ENCODE measurements around the gene IGLL5.
A peak's percentile ranks its signal among the peaks of the same experiment; 100 is the strongest.

IGLL5 gene

GRCh38 chr22:22887621-22888503, at the start of gene IGLL5:
Gene IGLL5, plus strand, starts transcription at chr22:22887816. Its CDS starts 238 bp downstream, at chr22:22888054.
- DNase-seq (ENCODE audit: low read depth in 3 of 3): no peak

- no peak for DNase-seq (ENCODE audit: low read depth in 3 of 3)
Measured at GRCh38 chr22:22838148-22838786, 49.3 kb upstream of the IGLL5 start.

- DNase-seq (ENCODE audit: low read depth in 3 of 3): no peak
Measured at GRCh38 chr22:22839570-22840314, 47.9 kb upstream of the IGLL5 start.

DNA sequence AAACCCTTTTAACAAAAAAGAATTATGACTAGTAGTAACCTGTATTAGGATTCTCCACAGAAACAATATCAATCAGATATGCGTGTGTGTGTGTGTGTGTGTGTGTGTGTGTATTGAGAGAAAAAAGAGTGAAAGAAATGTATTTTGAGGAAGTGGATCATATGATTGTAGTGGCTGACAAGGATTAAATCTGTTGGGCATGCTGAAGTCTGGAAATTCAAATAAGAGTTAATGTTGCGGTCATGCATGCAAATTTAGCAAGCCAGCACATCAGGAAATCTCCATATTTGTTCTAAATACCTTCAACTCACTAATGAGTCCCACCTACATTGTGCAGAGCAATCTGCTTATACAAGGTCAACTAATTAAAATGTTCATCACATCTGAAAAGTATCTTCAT, 46.8 kb upstream of the IGLL5 start:
- no peak for DNase-seq (ENCODE audit: low read depth in 3 of 3)

DNA sequence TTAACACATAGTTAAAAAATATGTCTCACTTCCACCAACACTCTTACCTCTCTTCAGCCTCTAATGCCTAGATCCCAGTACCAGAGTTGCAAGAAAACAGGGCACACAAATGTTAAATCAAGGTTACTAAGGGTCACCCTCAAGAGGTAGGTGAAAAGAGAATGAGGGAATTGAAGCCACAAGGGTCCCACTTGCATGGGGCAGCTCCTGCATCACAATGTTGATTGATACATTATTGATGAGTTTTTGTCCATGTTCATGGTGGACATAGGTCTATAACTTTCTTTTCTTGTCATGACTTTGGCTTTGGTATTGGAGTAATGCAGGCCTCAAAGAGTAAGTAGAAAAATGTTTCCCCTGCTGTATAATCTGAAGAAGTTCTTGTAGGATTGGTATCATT, 46.0 kb upstream of the IGLL5 start:
- DNase-seq (ENCODE audit: low read depth in 3 of 3): no peak

DNA sequence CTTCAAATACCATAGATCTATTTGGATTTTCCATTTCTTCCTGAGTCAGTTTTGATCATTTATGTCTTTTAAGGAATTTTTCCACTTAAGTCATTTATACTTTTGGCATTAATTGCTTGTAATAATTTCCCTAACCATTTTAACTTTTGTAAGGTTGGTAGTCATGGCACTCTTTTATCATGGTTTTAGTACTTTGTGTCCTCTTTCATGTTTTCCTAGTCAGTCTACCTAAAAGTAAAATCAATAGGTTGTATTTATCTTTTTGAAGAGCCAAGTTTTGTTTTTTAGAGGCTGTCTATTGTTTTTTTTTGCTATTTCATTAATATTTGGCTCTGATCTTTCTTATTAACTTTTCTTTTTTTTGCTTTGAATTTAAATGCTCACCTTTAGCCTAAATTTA, 45.5 kb upstream of the IGLL5 start:
- DNase-seq (ENCODE audit: low read depth in 3 of 3): no peak

DNA sequence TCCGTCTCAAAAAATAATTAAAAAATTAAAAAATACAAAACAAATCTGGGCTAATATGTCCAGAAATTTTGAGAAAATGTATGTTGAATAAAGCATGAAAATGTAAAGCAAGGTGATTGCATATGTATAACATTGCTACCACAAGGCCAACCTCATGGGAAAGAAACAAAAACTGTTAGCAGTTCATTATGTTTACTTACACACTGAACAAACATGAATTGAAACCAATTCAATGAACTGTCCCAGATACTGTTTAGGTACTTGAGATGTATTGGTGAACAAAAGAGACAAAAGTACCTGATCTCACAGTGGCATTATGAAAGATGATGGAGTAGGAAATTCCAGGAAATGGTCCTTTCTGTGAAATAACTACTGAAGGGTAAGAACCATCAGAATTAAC, 43.8 kb upstream of the IGLL5 start:
- no peak for DNase-seq (ENCODE audit: low read depth in 3 of 3)

DNA sequence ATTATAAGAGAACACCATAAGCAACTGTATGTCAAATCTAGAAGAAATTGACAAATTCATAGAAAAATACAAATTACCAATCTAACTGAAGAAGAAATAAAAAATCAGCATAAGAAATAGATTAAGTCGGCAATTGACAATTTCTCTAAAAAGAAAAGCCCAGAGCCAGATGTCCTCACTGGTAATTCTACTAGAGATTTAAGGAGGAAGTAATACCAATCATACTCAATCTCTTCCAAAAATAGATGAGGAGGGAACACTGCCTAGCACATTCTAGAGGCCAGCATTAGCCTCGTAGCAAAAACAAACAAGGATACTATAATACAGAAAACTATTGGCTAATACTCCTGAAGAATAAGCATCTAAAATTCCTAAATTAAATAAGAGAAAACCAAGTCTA, 40.4 kb upstream of the IGLL5 start:
- no peak for DNase-seq (ENCODE audit: low read depth in 3 of 3)

DNA sequence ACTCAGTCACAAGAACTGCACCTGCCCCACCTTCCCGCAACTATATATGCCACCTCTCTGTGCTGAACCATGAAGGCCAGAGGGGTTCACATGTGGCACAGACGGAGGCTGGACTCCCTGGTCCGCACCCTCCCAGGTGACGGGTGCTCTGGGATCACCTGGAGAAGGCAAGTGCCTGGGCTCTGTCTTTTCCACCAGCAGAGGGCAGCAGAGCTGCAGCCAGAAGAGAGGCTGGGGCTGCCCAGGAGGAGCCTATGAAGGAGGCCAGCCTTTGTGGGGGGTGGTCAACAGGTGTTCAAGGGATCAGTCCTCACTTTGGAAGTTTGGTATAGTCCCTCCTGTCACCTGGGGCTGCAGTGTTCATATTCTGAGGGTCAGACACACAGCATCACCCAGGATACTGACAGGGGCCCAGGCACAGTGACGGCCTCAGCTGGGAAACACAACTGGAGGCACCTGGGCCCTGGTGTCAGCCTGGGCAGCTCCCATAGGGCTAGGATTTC, 39.2 kb upstream of the IGLL5 start:
- DNase-seq (ENCODE audit: low read depth in 3 of 3): peak; percentile 50 to 70 (median 55)

DNA sequence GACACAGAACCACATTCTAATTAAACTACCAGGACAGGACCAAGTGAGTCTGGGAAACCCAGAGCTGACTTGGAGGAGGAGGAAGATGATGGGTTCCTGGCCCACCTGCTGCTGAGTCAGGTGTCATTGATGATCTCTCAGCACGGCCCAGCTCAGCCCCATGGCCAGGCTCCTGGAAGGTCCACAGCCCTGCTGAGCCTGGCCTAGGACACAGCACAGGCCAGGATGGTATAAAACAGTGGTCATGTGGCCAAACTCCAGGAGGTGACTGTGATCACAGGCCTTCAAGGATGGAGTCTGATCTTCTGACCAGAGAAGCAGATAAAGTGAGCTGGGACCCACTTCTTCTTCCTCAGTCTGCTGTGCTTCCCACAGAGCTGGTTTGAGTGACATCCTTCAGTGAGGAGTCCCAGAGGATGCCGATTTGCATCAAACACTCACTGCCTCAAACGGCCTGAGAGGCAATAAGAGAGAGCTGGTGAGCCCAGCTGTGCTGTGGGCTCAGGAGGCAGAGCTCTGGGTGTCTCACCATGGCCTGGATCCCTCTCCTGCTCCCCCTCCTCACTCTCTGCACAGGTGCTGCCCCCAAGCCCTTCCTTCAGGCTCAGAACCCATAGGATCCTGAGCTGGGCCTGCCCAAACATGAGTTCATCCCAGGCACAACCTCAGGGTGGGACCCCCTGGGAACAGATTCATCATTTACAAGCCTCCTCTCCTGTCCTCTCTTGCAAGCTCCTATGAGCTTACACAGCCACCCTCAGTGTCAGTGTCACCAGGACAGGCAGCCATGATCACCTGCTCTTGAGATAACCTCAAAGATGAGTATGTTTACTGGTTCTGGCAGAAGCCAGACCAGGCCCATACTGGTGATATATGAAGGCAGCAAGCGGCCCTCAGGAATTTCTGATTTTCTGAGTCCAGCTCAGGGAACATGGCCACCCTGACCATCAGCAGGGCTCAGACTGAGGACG, 37.7 kb upstream of the IGLL5 start:
- no peak for DNase-seq (ENCODE audit: low read depth in 3 of 3)

DNA sequence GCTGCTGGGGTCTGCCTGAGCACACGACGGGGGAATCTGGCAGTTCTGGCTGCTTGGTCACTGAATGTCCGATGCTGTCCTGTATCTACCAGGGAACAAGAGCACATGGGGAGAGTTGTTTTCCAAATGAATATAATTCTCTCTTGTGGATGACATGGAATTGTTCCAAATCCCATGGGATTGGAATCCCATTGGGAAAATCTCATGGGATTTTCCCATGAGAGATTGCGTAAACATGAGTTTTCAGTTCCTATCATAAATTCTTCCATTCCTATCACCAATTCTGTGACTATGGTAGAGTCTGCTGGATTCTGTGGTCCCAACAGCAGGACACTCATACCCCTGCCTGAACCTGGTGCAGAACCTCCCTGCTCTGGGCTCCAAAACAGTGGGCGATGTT, 35.6 kb upstream of the IGLL5 start:
- DNase-seq (ENCODE audit: low read depth in 3 of 3): no peak

GRCh38 chr22:22853713-22854112, 33.9 kb upstream of the IGLL5 start:
- no peak for DNase-seq (ENCODE audit: low read depth in 3 of 3)

GRCh38 chr22:22854466-22854865, 33.1 kb upstream of the IGLL5 start:
- no peak for DNase-seq (ENCODE audit: low read depth in 3 of 3)

DNA sequence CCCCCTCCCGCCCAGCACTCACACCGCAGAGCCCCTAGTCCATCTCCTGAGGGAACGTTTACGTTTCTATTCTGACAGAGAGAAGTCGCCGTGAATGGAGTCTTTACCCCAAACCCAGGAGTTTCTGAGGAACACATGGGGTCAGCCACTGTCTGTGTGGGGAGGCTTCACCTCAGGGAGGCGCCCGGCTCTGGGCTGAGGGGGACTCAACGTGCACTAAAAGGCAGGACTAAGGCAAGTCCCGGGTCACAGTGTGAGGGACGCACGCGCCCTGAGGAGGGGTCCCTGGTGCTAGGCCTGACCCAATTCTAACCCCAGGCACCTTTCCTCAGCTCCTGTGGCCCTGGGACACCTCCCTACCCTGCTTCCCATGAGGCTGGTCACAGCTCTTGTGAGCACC, 32.5 kb upstream of the IGLL5 start:
- no peak for DNase-seq (ENCODE audit: low read depth in 3 of 3)

GRCh38 chr22:22855617-22856308, 31.9 kb upstream of the IGLL5 start:
- peak in 1 of 3 experiments; percentile 32 for DNase-seq (ENCODE audit: low read depth in 3 of 3)

GRCh38 chr22:22856364-22856763, 31.3 kb upstream of the IGLL5 start:
- DNase-seq (ENCODE audit: low read depth in 3 of 3): no peak

DNA sequence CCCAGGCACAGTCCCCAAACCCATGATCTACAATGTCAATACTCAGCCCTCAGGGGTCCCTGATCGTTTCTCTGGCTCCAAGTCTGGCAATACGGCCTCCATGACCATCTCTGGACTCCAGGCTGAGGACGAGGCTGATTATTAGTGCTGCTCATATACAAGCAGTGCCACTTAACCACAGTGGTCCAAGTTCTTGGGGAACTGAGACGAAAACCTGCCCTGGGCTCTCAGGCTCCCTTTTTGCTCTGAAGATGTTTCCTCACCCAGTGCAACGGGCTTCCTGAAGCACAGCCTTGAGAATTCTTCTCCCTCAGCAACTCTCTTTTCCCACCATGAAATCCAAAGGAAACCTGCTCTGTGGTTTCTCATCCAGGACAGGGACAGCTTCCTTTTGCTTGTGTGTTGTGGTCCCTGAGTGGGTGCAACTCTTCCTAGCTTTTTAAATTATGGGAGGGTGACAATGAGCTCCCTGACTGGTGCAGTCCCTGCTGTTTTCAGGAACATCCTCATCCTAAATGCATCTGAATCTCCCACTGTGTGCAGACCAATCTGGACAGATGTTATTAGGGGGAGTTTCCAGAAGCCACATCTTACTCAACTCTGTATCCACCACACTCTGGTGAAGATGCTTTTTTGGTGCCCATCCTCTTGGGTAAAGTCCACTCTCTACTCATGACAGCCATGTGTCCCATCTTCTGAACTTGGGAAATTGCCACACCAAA, 30.6 kb upstream of the IGLL5 start:
- DNase-seq (ENCODE audit: low read depth in 3 of 3): no peak

DNA sequence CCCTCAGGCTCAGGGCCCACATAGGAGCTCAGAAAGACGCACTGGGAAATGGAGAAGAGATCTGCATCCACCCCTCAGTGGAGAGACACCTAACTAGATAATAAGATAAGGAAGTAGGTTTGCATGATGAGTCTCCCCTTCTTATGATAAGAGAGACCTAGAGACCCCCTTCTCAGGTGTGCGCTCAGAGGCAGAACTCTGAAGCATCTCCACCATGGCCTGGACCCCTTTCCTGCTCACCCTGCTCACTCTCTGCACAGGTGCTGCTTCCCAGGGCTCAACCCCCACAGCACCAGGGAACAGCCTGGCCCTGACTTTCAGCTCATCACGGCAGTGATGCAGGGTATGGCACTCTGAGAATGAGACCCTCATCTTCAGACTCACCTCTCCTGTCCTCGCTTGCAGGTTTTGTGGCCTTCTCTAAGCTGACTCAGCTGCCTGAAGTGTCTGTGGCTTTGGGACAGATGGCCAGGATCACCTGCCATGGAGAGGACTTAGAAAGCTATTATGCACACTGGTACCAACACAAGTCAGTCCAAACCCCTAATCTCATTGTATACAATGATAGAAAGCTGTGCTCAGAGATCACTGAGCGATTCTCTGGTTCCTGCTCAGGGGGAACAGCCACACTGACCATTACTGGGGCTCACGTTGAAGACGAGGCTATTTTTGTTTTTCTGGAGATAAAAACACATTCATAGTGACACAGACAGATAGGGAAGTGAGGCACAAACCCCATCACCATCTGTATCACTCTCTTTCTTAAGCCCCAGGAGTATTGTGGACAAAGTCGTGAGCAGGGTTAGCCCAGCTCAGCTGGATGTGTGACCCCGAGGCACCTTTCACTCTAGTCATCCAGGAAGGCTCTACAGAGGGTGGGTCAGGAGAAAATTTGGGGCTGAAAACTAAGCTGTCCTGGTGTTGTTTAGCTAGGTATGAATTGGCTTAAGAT, 29.7 kb upstream of the IGLL5 start:
- no peak for DNase-seq (ENCODE audit: low read depth in 3 of 3)

- no peak for DNase-seq (ENCODE audit: low read depth in 3 of 3)
Measured at GRCh38 chr22:22858559-22858937, 29.1 kb upstream of the IGLL5 start.

Measured in stimulated activated CD4-positive, alpha-beta T cell treated with anti-CD3 and anti-CD28 coated beads, TNF-alpha, amount 100 ng/mL, for 24 hours (primary cell).